ENCODE data around the gene OR8D2. TPM values are rescaled to one million over a fixed set of nuclear protein-coding genes. Genes with fewer than 3 reads are reported as not detected.
"Not testable (repeated sequence)": the region's sequence is repeated elsewhere in the genome, so short reads cannot be mapped to it uniquely, and the experiment has no call there.

Gene OR8D2
- total RNA-seq, 2 experiments from 2014 or later: not detected

DNA sequence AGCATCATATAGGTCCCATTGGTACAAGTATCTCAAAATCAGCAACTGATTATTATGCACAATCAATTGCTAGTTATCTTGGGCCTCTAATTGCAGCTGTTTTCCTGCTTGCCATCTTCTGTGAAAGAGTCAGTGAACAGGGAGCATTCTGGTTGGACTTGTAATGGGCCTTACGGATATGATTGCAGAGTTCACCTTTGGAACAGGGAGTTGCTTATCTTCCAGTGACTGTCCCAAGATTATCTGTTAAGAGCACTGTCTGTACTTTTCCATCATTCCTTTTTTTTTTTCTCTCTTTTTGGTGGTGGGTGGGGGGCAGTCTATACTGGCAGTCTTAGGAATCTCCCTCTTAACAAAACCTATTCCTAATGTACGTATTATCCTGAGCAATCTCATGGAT lies 46.0 kb downstream of the OR8D2 start:
- no peaks in the 10 kb centered on the region for H3K36me3 Mint-ChIP-seq (ENCODE audit: low read depth)
- Histone ChIP-seq H3K4me1 (ENCODE audit: insufficient read depth, low read length) (no peaks in the 10 kb centered on the region), H3K36me3 (ENCODE audit: insufficient read depth, low read length) (no peaks in the 10 kb centered on the region), H3K4me3 (ENCODE audit: low read length) (no peak overlapping the region), H3K9me3 (ENCODE audit: control insufficient read depth in 1 of 2, insufficient read depth in 1 of 2, low read length in 2 of 2) (peaks cover 0 to 9% of the 10 kb centered on the region in 2 experiments), H3K27ac (ENCODE audit: low read depth in 1 of 2, low read length in 2 of 2) (no peak overlapping the region), H3K27me3 (ENCODE audit: control insufficient read depth in 1 of 2, insufficient read depth in 2 of 2, low read length in 2 of 2) (no peaks in the 10 kb centered on the region)
- ATAC-seq (ENCODE audit: poor library complexity): no peak
- no peaks in the 10 kb centered on the region for H3K9me3 Mint-ChIP-seq
- no peaks in the 10 kb centered on the region for H3K4me1 Mint-ChIP-seq (ENCODE audit: low read depth)
- TF ChIP-seq, protein P1, sequence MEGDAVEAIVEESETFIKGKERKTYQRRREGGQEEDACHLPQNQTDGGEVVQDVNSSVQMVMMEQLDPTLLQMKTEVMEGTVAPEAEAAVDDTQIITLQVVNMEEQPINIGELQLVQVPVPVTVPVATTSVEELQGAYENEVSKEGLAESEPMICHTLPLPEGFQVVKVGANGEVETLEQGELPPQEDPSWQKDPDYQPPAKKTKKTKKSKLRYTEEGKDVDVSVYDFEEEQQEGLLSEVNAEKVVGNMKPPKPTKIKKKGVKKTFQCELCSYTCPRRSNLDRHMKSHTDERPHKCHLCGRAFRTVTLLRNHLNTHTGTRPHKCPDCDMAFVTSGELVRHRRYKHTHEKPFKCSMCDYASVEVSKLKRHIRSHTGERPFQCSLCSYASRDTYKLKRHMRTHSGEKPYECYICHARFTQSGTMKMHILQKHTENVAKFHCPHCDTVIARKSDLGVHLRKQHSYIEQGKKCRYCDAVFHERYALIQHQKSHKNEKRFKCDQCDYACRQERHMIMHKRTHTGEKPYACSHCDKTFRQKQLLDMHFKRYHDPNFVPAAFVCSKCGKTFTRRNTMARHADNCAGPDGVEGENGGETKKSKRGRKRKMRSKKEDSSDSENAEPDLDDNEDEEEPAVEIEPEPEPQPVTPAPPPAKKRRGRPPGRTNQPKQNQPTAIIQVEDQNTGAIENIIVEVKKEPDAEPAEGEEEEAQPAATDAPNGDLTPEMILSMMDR (IDR thresholded peaks at IDR 0.05): no peak
- ChIA-PET POLR2A (no interaction called here), CTCF (no interaction called here)
- intact Hi-C loops (cut with DNase I, micrococcal nuclease): no loop called here
- DNase-seq: no peak
- no peak overlapping the region for H3K27ac Mint-ChIP-seq
- H3K27me3 Mint-ChIP-seq: peaks cover 6% of the 10 kb centered on the region
- H3K4me3 Mint-ChIP-seq: no peak overlapping the region

DNA sequence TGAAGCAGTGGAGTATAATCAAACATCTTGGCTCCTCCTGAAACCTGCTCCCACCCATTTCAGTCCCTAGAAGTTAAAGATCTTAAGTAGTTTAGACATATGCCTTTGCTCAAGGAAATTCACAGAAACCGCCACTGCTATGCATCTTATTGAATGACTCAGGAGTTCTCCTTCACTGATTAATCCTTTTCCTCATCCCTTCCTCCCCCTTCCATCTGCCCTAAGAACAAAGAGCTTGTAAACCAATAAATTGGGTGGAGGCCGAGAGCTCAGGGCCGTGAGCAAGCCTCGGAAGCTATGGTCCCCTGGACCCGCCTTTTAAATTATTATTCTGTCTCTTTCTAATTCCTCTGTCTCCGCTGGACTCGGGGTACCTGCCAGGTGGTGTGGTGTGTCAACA lies 49.1 kb downstream of the OR8D2 start:
- POLR2A ChIA-PET: not testable (repeated sequence)

More for the DNA sequence above, 49.1 kb downstream of the OR8D2 start:
- CTCF ChIA-PET; H3K27ac ChIP-seq (ENCODE audit: low read depth in 1 of 2, low read length in 2 of 2); H3K9me3 Mint-ChIP-seq; H3K27me3 Mint-ChIP-seq; H3K27ac Mint-ChIP-seq; H3K9me3 ChIP-seq (ENCODE audit: control insufficient read depth in 1 of 2, insufficient read depth in 1 of 2, low read length in 2 of 2); H3K4me1 Mint-ChIP-seq (ENCODE audit: low read depth); H3K36me3 Mint-ChIP-seq (ENCODE audit: low read depth); H3K36me3 ChIP-seq (ENCODE audit: insufficient read depth, low read length); H3K4me3 ChIP-seq (ENCODE audit: low read length); H3K4me1 ChIP-seq (ENCODE audit: insufficient read depth, low read length); DNase-seq; intact Hi-C loops (cut with DNase I, micrococcal nuclease); H3K4me3 Mint-ChIP-seq; ATAC-seq (ENCODE audit: poor library complexity); H3K27me3 ChIP-seq (ENCODE audit: control insufficient read depth in 1 of 2, insufficient read depth in 2 of 2, low read length in 2 of 2): not testable (repeated sequence)

Other genes with a start within 250 kb of the OR8D2 start
- 1 to 10 TPM; 5.1 to 5.6 TPM for gene VWA5A, start 204.7 kb downstream of the OR8D2 start, total RNA-seq
- gene OR10D3, start 136.9 kb downstream of the OR8D2 start, total RNA-seq: not detected
- gene OR8G1, start 79.1 kb downstream of the OR8D2 start, total RNA-seq: not detected
- gene OR8G5, start 63.8 kb downstream of the OR8D2 start, total RNA-seq: not detected
- not detected for gene OR8D1, start 6.2 kb downstream of the OR8D2 start, total RNA-seq
- not detected for gene OR8B2, start 64.3 kb upstream of the OR8D2 start, total RNA-seq
- not detected for gene OR8B3, start 78.8 kb upstream of the OR8D2 start, total RNA-seq
- not detected for gene OR8B4, start 104.7 kb upstream of the OR8D2 start, total RNA-seq
- not detected for gene OR8B8, start 125.5 kb upstream of the OR8D2 start, total RNA-seq
- not detected for gene OR8B12, start 223.5 kb upstream of the OR8D2 start, total RNA-seq
- not detected for gene OR8A1, start 249.8 kb upstream of the OR8D2 start, total RNA-seq